Activated B cell treated with CpG ODN at 0.5 μM for 24 hours (primary cell): ENCODE measurements around the gene ZBTB2. TPM values are rescaled to one million over a fixed set of nuclear protein-coding genes. Genes with fewer than 3 reads are reported as not detected.
A peak's percentile ranks its signal among the peaks of the same experiment; 100 is the strongest.

Experiments
- ATAC-seq: fragments of 200-7000 bp; cut with Tn5 transposase; one replicate; pipeline ENCODE4 v1.10.0; 2021; ENCODE audit warnings: low read depth, mild to moderate bottlenecking, moderate library complexity
- CTCF ChIA-PET: fragments of 350-600 bp; sonication (Branson Sonifier 250); formaldehyde crosslinking; loops from one replicate; lab custom pipeline; 2021; ENCODE audit warnings: antibody characterized with exemption; lab: Charles Lee
- POLR2A ChIA-PET: fragments of 350-600 bp; sonication (Branson Sonifier 250); formaldehyde crosslinking; loops from one replicate; lab custom pipeline; 2021; ENCODE audit warnings: antibody characterized with exemption; lab: Charles Lee
- DNase-seq: peaks from one replicate; pipeline ENCODE4 v3.0.0; 2022
- H3K27ac Mint-ChIP-seq: one replicate; pipeline ENCODE4 v1.8.0; 2020; ENCODE audit warnings: mixed read lengths
- H3K27me3 Mint-ChIP-seq: one replicate; pipeline ENCODE4 v1.8.0; 2021; ENCODE audit warnings: mixed read lengths
- H3K36me3 Mint-ChIP-seq: one replicate; pipeline ENCODE4 v1.8.0; 2021; ENCODE audit warnings: low read depth, mixed read lengths
- H3K4me1 Mint-ChIP-seq: one replicate; pipeline ENCODE4 v1.8.0; 2021; ENCODE audit warnings: mixed read lengths
- H3K4me3 Mint-ChIP-seq: one replicate; pipeline ENCODE4 v1.8.0; 2020; ENCODE audit warnings: mild to moderate bottlenecking, mixed read lengths
- H3K9me3 Mint-ChIP-seq: one replicate; pipeline ENCODE4 v1.8.0; 2020; ENCODE audit warnings: mixed read lengths
- CTCF ChIP-seq: fragments of 200-600 bp; IDR thresholded peaks from one replicate; pipeline ENCODE4 v1.8.0; 2022; ENCODE audit warnings: antibody characterized with exemption, mild to moderate bottlenecking
- intact Hi-C: fragments of 100-400 bp; cut with micrococcal nuclease; formaldehyde crosslinking; loops from one replicate; pipeline ENCODE4 v1.15.1; 2024
- total RNA-seq: library from RNA; stranded (reverse); gene quantifications from 2 replicates; pipeline ENCODE4 v1.2.3, GENCODE V29; 2022

Gene ZBTB2
- total RNA-seq, 1 donor from 2014 or later, result 17.3 TPM

GRCh38 chr6:151324488-151324825, 66.9 kb downstream of the ZBTB2 start:
- Mint-ChIP-seq H3K36me3 (no peaks in the 10 kb centered on the region), H3K4me3 (peak overlapping the region; percentile 53), H3K9me3 (no peaks in the 10 kb centered on the region), H3K27ac (no peak overlapping the region), H3K4me1 (peaks cover 23% of the 10 kb centered on the region), H3K27me3 (peaks cover 33% of the 10 kb centered on the region)
- TF ChIP-seq CTCF, result peak; percentile 33
- ChIA-PET CTCF (interaction anchor here (0.6 to 5.6 kb wide), 29 partner anchors 9 to 1033 kb away, joined by 3 to 164 read pairs (median 4); no protein-coding TSS in a partner anchor), POLR2A (interaction anchor here (0.7 to 2.6 kb wide), 3 partner anchors 65 to 906 kb away, joined by 3 to 7 read pairs (median 6); no protein-coding TSS in a partner anchor)
- no peak for DNase-seq
- no peak for ATAC-seq
- intact Hi-C loops, result loop anchor here (1.0 to 10.0 kb wide), 4 partner anchors 150 to 906 kb away; no protein-coding TSS in a partner anchor

GRCh38 chr6:151323791-151324487, 67.4 kb downstream of the ZBTB2 start:
- no peak overlapping the region for H3K27ac Mint-ChIP-seq
- peak; percentile 84 for ATAC-seq
- ChIA-PET CTCF (interaction anchor here (0.6 to 5.6 kb wide), 28 partner anchors 9 to 1033 kb away, joined by 3 to 164 read pairs (median 4); no protein-coding TSS in a partner anchor), POLR2A (interaction anchor here (1.7 to 2.6 kb wide), 2 partner anchors 66 to 310 kb away, joined by 6 to 7 read pairs; no protein-coding TSS in a partner anchor)
- H3K4me3 Mint-ChIP-seq, result peak overlapping the region; percentile 53
- no peak for TF ChIP-seq CTCF
- H3K27me3 Mint-ChIP-seq, result peaks cover 30% of the 10 kb centered on the region
- H3K4me1 Mint-ChIP-seq, result peaks cover 23% of the 10 kb centered on the region
- intact Hi-C loops, result loop anchor here (1.0 to 10.0 kb wide), 4 partner anchors 151 to 906 kb away; no protein-coding TSS in a partner anchor
- peak; percentile 61 for DNase-seq
- no peaks in the 10 kb centered on the region for H3K9me3 Mint-ChIP-seq
- H3K36me3 Mint-ChIP-seq, result no peaks in the 10 kb centered on the region

GRCh38 chr6:151322570-151322969, 68.8 kb downstream of the ZBTB2 start:
- DNase-seq (no peak), ATAC-seq (no peak)
- TF ChIP-seq CTCF, result no peak
- Mint-ChIP-seq H3K4me1 (peaks cover 23% of the 10 kb centered on the region), H3K9me3 (no peaks in the 10 kb centered on the region), H3K27ac (no peak overlapping the region), H3K4me3 (no peak overlapping the region), H3K27me3 (peaks cover 25% of the 10 kb centered on the region), H3K36me3 (no peaks in the 10 kb centered on the region)
- ChIA-PET POLR2A (no interaction called here), CTCF (interaction anchor here (1.0 to 5.6 kb wide), 4 partner anchors 310 to 502 kb away, joined by 3 to 164 read pairs (median 58); no protein-coding TSS in a partner anchor)
- intact Hi-C loops, result loop anchor here (10.0 kb wide), 1 partner anchor 152 kb away; no protein-coding TSS in a partner anchor

GRCh38 chr6:151321438-151321837, 69.9 kb downstream of the ZBTB2 start:
- ATAC-seq, result no peak
- Mint-ChIP-seq H3K27ac (no peak overlapping the region), H3K4me1 (peaks cover 23% of the 10 kb centered on the region), H3K27me3 (peaks cover 24% of the 10 kb centered on the region), H3K36me3 (no peaks in the 10 kb centered on the region), H3K9me3 (no peaks in the 10 kb centered on the region), H3K4me3 (no peak overlapping the region)
- POLR2A ChIA-PET, result no interaction called here
- CTCF ChIA-PET, result interaction anchor here (0.6 to 2.0 kb wide), 3 partner anchors 307 to 1249 kb away, joined by 3 to 7 read pairs (median 5); no protein-coding TSS in a partner anchor
- DNase-seq, result no peak
- TF ChIP-seq CTCF, result no peak
- intact Hi-C loops, result loop anchor here (10.0 kb wide), 1 partner anchor 153 kb away; no protein-coding TSS in a partner anchor

- H3K27ac Mint-ChIP-seq, result no peak overlapping the region
- DNase-seq (no peak), ATAC-seq (no peak)
- peaks cover 13% of the 10 kb centered on the region for H3K4me1 Mint-ChIP-seq
- H3K36me3 Mint-ChIP-seq, result no peaks in the 10 kb centered on the region
- no peak overlapping the region for H3K4me3 Mint-ChIP-seq
- no peak for TF ChIP-seq CTCF
- intact Hi-C loops, result loop anchor here (10.0 kb wide), 1 partner anchor 155 kb away; no protein-coding TSS in a partner anchor
- ChIA-PET POLR2A (no interaction called here), CTCF (interaction anchor here (0.8 to 1.7 kb wide), 2 partner anchors 306 to 428 kb away, joined by 3 to 5 read pairs; no protein-coding TSS in a partner anchor)
- peaks cover 6% of the 10 kb centered on the region for H3K9me3 Mint-ChIP-seq
- H3K27me3 Mint-ChIP-seq, result peaks cover 17% of the 10 kb centered on the region
These were observed 71.2 kb downstream of the ZBTB2 start for GRCh38 chr6:151320140-151320539.
